SU-DHL-6 (cell line): ENCODE measurements around the gene CTRL.

Experiments used
- CTCF ChIP-seq: fragments of 200-600 bp; sonication (generic); IDR thresholded peaks from one replicate; pipeline ENCODE4 v1.5.1; 2017; ENCODE audit warnings: antibody characterized with exemption, mild to moderate bottlenecking, low read length, moderate library complexity; ENCODE audit not compliant: insufficient read depth, poor library complexity, severe bottlenecking
- EZH2phosphoT487 ChIP-seq: fragments of 200-600 bp; sonication (generic), shearing (Covaris generic); conservative IDR thresholded peaks from 2 replicates; pipeline ENCODE4 v1.6.1; 2018; ENCODE audit warnings: mild to moderate bottlenecking, antibody characterized with exemption, low read length, moderate library complexity, mixed read lengths

GRCh38 chr16:67977469-67978227 is 46.0 kb upstream of the CTRL start:
- TF ChIP-seq CTCF (no peak), EZH2phosphoT487 (no peak)
